ENCODE data around the gene MOK.

MOK gene

GRCh38 chr14:102201776-102202175 lies 103.2 kb downstream of the MOK start:
- DNase-seq: no peak

- no peak for DNase-seq
Observed at GRCh38 chr14:102201353-102201738, 103.6 kb downstream of the MOK start.

- DNase-seq: no peak
Observed at GRCh38 chr14:102200690-102201352, 104.1 kb downstream of the MOK start.

DNA sequence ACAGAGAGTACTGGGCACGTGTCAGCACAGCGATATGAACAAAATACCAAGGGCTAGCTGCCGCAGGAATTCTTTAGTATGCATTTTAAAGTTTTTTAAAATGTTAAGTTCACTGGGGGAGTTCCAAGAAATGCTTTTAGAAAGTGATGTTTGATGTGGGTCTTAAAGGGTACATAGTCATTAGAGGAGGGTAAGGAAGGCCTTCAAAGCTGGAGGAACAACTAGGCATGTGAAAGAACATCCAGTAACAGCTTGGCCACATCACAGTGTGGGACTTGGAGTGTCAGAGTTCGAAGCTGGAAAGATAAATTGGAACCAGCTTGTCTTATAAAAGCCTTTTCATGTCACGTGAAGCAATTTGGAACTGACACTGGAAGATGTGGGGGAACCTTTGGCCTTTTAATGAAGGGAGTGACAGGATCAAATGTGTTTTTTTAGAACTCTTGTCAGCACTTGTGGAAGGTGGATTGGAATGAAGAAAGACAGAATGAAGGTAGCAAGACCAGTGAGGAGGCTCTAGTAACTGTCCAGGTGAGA lies 107.6 kb downstream of the MOK start:
- no peak for DNase-seq

- no peak for DNase-seq
Observed at GRCh38 chr14:102196902-102197230, 108.1 kb downstream of the MOK start.

DNA sequence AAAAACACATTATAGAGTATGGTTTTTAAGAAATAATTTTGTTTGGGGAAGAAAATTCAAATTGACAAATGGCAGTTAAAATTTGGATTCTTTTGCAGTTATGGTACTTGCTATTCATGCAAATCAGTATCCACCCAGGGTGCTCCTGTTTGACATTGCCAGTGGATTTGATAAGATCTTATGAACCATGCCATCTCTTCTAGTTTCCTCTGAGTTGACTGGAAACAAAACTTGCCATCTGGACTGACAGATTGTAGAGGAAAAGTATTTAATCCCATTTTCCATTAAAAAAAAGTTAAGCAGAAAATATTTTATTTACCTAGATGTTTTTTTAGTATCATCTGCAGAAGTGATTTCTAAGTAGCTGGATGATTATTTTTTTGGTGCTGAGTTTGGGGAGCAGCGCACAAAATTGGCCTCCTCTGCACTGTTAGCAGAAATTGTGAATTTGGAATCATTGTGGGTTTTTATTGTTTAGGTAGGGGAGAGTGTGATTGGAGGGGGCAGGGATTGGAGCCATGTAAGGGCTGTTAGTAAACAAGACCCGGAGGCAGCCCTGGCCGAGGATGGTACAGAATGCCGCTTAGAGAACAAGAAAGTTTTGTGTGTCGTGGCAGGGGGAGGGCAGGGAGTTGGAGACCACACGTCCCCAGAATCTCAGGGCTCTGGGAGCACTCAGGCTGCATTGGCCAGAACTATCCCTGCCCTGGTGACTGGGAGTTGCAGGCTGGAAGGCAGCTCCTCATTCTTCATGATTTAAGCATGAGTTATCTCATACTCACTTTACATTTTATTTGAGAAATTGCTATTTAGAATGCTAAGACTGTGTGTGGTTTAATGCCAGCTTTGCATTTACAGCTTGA lies 108.7 kb downstream of the MOK start:
- no peak for DNase-seq

DNA sequence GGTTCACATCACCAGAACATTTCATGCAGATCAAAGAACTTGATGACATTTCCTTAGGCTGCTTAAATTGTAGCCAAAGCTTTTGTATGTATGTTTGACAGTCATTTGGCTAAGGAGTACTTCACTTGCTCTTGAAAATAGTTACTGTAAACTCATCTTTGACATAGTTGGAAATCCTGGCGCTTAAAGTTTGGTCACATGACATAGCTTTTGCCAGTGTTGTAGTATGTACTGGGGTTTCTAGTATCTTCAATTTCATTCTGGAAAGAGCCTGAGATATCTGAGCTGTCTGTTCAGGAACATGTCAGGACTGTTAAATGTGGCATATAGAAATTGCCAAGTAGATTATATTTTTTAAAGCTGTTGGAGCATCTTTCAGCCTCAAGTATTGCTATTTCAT lies 109.5 kb downstream of the MOK start:
- no peak for DNase-seq

GRCh38 chr14:102194856-102195255 lies 110.1 kb downstream of the MOK start:
- DNase-seq: no peak

DNA sequence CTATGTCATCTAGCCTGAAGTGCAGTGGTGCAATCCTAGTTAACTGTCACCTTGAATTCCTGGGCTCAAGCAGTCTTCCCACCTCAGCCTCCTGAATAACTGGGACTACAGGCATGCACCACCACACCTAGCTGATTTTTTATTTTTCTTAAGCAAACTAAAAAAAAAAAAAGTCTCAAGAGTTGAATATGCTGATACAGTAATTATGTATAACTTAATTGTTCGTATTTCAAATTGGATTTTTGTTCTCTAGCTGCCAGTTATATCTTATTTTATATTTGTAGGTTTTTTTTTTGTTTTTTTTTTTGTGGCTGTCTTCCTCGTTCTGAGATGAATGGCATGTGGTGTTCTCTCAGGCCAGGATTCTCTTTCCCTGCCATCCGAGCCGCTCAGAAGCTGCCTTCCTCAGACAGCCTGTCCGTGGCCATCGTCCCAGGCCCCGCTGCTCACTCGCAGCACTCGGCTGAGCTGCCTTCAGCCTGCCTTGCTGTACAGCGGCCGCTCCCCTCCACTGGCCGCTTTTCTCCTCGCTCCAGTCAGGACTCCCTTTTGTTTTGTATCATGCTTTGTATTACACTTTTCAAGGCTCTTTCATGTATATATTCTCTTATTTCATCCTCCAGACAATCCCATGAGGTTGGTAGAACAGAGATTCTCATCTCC lies 112.0 kb downstream of the MOK start:
- no peak for DNase-seq

DNA sequence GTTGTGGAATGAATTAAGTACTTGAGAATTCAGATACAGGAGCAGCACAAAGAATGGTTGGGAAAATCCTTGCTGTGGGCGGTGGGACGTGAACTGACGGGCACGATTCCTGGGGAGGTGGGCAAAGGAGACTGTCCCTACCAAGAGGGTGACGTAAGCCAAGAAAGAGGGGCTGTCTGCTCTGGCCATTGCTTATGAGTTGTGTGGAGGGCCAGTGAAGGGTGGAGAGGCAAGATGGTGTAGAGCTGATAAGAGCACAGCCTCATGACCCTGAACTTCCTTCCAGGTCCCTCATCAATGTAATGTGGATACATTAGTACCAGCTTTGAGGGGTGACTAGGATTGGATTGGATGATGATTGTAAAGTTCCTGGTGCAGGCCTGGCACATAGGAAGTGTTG lies 115.1 kb downstream of the MOK start:
- DNase-seq: no peak

DNA sequence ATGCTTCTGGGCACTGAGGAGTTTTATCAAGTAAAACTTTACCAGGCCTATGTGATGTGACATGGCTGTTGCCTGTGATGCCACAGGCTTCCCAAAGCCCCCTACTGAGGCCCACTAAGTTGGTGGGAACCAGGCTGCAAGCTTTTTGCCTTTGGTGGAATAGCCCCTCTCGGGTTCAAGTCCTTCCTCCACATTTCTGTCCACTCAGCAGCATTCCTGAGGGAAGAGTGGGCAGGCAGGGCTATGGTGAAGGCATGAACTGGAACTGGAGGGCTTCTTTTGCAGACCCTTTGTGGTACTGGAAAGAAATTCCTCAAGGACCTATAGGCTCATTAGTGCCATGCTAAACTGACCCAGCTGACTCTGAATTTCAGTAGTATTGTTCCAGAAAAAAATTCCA lies 116.8 kb downstream of the MOK start:
- DNase-seq: no peak

GRCh38 chr14:102187568-102188001 lies 117.4 kb downstream of the MOK start:
- no peak for DNase-seq

- DNase-seq: no peak
Observed at GRCh38 chr14:102187044-102187443, 117.9 kb downstream of the MOK start.

- DNase-seq: no peak
Observed at GRCh38 chr14:102185360-102185759, 119.6 kb downstream of the MOK start.

DNA sequence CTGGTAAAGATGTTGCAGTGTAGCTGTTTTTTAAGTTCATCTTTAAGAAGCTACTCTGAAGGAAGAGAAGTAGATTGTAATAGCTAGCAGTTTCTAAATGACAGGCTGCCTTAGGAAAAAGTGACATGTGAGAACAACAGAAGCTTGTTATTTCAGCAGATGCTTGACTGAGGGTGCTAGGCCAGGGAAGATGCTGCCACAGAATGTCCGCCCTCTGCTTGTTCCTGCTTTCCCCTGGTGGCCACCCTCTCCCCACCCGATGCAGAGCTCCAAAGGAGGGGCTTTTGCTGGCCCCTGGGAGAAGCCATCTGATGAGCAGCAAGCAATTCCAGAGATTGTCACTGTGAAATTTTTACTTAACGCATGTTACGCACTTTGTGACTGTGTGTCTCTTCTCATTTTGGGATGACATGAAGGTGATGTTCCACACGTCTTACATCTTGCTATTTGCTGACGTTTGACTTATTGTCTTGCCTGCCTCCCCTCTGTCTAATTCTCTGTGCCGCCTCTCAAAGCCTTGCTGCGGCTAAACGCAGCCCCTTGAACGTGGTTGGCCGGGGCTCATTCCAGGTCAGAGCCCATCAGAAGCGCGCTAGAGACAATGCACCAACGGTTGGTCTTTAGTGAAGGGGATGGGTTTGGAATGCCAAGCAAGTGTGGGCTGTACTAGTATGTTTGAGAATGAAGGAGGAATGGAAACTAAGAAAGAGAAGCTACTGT lies 120.5 kb downstream of the MOK start:
- no peak for DNase-seq

DNA sequence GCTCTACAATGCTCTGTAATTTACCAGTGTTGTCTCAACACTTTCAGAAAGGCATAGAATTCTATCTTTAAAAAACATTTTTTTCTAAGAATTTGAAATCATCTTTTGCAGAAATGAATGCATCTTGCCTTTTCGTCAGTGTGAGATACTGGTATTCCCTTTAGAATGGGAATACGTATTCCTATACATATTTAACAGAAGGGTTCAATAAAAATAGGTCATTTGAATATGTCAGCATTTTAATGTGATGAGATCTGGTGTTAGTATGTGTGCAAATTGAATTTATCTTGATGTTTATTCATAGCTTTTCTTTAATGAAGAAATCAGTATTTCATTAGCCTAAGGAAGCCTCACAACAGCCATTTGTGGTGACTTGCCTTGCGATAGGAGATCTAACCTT lies 121.1 kb downstream of the MOK start:
- no peak for DNase-seq

GRCh38 chr14:102182936-102183619 lies 121.9 kb downstream of the MOK start:
- no peak for DNase-seq

DNA sequence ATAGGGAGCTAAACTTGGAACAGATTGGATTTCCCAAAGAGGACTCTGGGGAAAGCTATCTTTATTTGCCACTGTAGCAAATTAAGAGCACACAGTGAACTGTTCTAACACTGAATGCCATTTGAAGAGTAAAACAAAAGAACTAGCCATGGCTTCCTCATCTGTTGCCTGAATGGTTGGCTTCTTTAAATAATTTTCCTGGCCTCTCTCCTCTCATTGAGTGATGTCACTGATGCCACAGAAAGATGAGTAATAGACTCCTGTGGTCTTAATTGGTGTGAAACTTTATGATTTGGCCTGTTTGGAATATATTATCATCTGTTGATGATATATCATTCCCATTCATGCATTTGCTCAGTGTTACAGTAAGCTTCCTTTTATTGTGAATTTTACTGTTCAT lies 122.8 kb downstream of the MOK start:
- no peak for DNase-seq

DNA sequence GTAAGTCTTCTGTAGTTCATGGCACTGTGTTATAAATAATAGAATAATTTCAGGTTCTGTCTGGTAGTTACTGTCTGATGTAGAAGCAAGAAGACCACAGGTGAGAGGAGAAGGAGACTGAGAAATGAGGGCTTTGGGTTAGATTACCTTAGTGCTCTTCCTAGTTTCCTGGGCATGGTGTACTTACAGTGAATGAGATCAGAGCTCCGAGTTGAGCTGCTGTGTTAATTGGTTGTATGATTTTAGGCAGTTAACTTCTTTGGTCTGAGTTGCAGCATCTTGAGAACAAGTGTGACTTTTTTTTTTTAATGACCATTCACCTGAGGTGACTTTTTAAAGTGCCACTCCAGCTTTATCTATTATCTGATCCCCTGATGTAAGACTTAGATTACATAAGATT lies 123.8 kb downstream of the MOK start:
- no peak for DNase-seq

GRCh38 chr14:102180248-102180998 lies 124.5 kb downstream of the MOK start:
- no peak for DNase-seq
